Gastroesophageal sphincter (tissue), 4 donors: ENCODE data around the gene BLVRA. TPM values are rescaled to one million over a fixed set of nuclear protein-coding genes. Genes with fewer than 3 reads are reported as not detected.
A peak's percentile ranks its signal among the peaks of the same experiment; 100 is the strongest.
"Not testable (repeated sequence)": the region's sequence is repeated elsewhere in the genome, so short reads cannot be mapped to it uniquely, and the experiment has no call there.

ENCODE experiments used
- ATAC-seq: fragments of 150-250 bp; one replicate; pipeline ENCODE4 v1.9.1; 2016; ENCODE audit warnings: mild to moderate bottlenecking, moderate library complexity
- H3K27ac ChIP-seq, 4 donors: fragments of 200-600 bp; sonication (generic) in 3 of 4; 1 replicate in 3 of 4; 2 replicates in 1 of 4; pipeline ENCODE4 v1.5.1; 2016 to 2019
- H3K27me3 ChIP-seq: fragments of 200-600 bp; sonication (generic); one replicate; pipeline ENCODE4 v1.5.1; 2019
- H3K36me3 ChIP-seq, 2 donors: fragments of 200-600 bp; sonication (generic); one replicate each; pipeline ENCODE4 v1.5.1; 2019; ENCODE audit warnings: control low read depth in 1 of 2
- H3K4me1 ChIP-seq, 3 donors: fragments of 200-600 bp; sonication (generic); 1 replicate in 2 of 3; 2 replicates in 1 of 3; pipeline ENCODE4 v1.5.1; 2016 to 2019; ENCODE audit warnings: control low read depth in 2 of 3
- H3K4me3 ChIP-seq, 2 donors: fragments of 200-600 bp; sonication (generic); one replicate each; pipeline ENCODE4 v1.5.1; 2019; ENCODE audit warnings: mild to moderate bottlenecking in 1 of 2, moderate library complexity in 1 of 2
- H3K9me3 ChIP-seq, 3 donors: fragments of 200-600 bp; sonication (generic); one replicate each; pipeline ENCODE4 v1.5.1; 2017 to 2019; ENCODE audit warnings: control low read depth in 2 of 3
- EP300 ChIP-seq: sonication (generic); formaldehyde crosslinking; IDR thresholded peaks from one replicate; pipeline ENCODE4 v1.6.1; 2017; ENCODE audit warnings: antibody characterized with exemption, mild to moderate bottlenecking
- POLR2A ChIP-seq, 2 donors: fragments of 450-650 bp; IDR thresholded peaks; one replicate each; pipeline ENCODE4 v1.6.1; 2017; ENCODE audit warnings: antibody characterized with exemption in 2 of 2, mild to moderate bottlenecking in 2 of 2, moderate library complexity in 1 of 2
- POLR2AphosphoS5 ChIP-seq: sonication (generic); formaldehyde crosslinking; IDR thresholded peaks from one replicate; pipeline ENCODE4 v1.6.1; 2017; ENCODE audit warnings: antibody characterized with exemption
- WGBS, 2 donors: methylation state at CpG; one replicate each; pipeline ENCODE4 v1.1.5; 2018; ENCODE audit warnings: low coverage in 1 of 2; 5-methylcytosine and 5-hydroxymethylcytosine counted together
- total RNA-seq, 4 donors: library from RNA; depleted of rRNA; stranded (reverse); fragments of >200 nt; gene quantifications; one replicate each; pipeline ENCODE4 v1.1.0, GENCODE V29; 2016
- TF ChIP-seq, protein P1 (sequence below), 4 experiments: fragments of 200-600 bp in 2 of 4; fragments of 450-650 bp in 2 of 4; sonication (generic) in 1 of 4; IDR thresholded peaks; one replicate each; pipeline ENCODE4 v1.5.1; 2017 to 2019; ENCODE audit warnings: antibody characterized with exemption in 4 of 4, mild to moderate bottlenecking in 2 of 4, moderate library complexity in 2 of 4

BLVRA gene
- total RNA-seq, 4 donors from 2014 or later: 65.6 to 113 (median 92.6) TPM

DNA sequence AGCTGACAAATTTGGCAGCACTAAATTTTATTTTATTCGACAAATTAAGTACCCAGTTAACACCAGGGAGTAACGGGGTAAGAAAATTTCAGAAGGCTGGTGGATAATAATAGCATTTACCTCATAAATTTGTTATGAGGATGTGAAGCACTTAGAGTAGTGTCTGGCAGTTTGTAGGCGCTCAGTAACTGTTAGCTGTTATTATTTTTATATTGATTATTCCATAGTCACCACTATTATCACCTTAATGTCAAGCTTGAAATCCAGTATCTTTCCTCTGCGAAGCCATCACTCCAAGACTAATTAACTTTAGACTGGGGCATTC is 28.6 kb upstream of the BLVRA start:
- Histone ChIP-seq H3K36me3 (no peaks in the 10 kb centered on the region), H3K27ac (peak overlapping the region; percentile 71 to 90 (median 86)), H3K9me3 (no peaks in the 10 kb centered on the region), H3K27me3 (no peaks in the 10 kb centered on the region), H3K4me1 (peaks cover 0 to 49% (median 5%) of the 10 kb centered on the region in 3 donors), H3K4me3 (peak overlapping the region; percentile 47 to 59)
- no peak for TF ChIP-seq EP300
- TF ChIP-seq, protein P1, sequence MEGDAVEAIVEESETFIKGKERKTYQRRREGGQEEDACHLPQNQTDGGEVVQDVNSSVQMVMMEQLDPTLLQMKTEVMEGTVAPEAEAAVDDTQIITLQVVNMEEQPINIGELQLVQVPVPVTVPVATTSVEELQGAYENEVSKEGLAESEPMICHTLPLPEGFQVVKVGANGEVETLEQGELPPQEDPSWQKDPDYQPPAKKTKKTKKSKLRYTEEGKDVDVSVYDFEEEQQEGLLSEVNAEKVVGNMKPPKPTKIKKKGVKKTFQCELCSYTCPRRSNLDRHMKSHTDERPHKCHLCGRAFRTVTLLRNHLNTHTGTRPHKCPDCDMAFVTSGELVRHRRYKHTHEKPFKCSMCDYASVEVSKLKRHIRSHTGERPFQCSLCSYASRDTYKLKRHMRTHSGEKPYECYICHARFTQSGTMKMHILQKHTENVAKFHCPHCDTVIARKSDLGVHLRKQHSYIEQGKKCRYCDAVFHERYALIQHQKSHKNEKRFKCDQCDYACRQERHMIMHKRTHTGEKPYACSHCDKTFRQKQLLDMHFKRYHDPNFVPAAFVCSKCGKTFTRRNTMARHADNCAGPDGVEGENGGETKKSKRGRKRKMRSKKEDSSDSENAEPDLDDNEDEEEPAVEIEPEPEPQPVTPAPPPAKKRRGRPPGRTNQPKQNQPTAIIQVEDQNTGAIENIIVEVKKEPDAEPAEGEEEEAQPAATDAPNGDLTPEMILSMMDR (IDR thresholded peaks at IDR 0.05): no peak
- 20 to 27% methylated on average over 4 of the region's 4 CpGs for WGBS, 2 donors
- ATAC-seq: peak; percentile 35

DNA sequence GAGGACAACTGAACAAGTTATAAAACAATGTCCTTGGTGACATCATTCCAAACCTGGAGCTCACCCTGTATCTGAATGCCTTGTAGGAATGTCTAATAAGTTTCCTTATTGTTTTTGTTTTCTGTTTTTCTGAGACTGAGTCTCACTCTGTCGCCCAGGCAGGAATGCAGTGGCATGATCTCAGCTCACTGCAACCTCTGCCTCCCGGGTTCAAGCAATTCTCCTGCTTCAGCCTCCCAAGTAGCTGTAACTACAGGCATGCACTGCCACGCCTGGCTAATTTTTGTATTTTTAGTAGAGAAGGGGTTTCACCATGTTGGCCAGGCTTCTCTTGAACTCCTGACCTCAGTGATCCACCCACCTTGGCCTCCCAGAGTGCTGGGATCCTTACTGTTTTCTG is 27.0 kb upstream of the BLVRA start:
- WGBS, 2 donors: 88% methylated on average over 3 of the region's 3 CpGs; no CpG with 5 or more reads in 1 of the 2 donors
- peaks cover 0 to 33% (median 5%) of the 10 kb centered on the region in 3 donors for H3K4me1 ChIP-seq
- not testable (repeated sequence) for H3K4me3 ChIP-seq, ATAC-seq, H3K27ac ChIP-seq, H3K36me3 ChIP-seq, H3K9me3 ChIP-seq, H3K27me3 ChIP-seq

DNA sequence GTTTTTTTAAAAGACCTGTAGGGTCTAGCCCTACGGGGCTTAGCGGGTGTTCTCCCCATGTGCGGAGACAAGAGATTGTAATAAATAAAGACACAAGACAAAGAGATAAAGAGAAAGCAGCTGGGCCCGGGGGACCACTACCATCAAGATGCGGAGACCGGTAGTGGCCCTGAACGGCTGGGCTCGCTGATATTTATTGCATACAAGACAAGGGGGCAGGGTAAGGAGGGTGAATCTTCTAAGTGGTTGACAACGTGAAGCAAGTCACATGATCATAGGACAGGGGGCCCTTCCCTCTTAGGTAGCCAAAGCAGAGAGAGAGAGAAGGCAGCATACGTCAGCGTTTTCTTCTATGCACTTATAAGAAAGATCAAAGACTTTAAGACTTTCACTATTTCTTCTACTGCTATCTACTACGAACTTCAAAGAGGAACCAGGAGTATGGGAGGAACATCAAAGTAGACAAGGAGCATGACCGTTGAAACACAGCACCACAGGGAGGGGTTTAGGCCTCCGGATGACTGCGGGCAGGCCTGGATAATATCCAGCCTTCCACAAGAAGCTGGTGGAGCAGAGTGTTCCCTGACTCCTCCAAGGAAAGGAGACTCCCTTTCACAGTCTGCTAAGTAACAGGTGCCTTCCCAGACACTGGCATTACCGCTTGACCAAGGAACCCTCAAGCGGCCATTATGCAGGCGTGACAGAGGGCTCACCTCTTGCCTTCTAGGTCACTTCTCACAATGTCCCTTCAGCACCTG is 23.7 kb upstream of the BLVRA start:
- not testable (repeated sequence) for ATAC-seq, H3K27me3 ChIP-seq, H3K4me3 ChIP-seq, H3K36me3 ChIP-seq, H3K4me1 ChIP-seq, H3K27ac ChIP-seq, H3K9me3 ChIP-seq
- 67 to 70% methylated on average over 11 to 18 of the region's 18 CpGs for WGBS, 2 donors

DNA sequence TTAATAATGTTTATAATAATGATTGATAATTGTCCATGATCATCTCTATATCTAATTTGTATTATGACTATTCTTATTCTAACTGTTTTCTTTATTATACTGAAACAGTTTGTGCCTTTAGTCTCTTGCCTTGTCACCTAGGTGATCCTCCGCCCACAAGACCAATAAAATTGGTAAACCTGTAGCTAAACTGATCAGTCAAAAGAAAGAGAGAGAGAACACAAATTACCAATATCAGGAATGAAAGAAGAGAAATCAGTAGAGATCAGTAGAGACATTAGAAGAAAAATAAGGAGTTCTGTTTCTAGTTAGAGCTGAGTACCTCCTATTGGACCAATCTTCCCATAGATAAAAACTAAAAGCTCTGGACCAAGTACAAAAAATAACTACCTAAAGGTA is 23.1 kb upstream of the BLVRA start:
- TF ChIP-seq EP300: no peak
- TF ChIP-seq, protein P1 (IDR thresholded peaks at IDR 0.05): no peak
- TF ChIP-seq POLR2AphosphoS5: no peak
- TF ChIP-seq POLR2A (IDR thresholded peaks at IDR 0.05): no peak
- H3K27ac ChIP-seq: no peak overlapping the region
- 83 to 100% methylated on average over 1 of the region's 1 CpG for WGBS, 2 donors

DNA sequence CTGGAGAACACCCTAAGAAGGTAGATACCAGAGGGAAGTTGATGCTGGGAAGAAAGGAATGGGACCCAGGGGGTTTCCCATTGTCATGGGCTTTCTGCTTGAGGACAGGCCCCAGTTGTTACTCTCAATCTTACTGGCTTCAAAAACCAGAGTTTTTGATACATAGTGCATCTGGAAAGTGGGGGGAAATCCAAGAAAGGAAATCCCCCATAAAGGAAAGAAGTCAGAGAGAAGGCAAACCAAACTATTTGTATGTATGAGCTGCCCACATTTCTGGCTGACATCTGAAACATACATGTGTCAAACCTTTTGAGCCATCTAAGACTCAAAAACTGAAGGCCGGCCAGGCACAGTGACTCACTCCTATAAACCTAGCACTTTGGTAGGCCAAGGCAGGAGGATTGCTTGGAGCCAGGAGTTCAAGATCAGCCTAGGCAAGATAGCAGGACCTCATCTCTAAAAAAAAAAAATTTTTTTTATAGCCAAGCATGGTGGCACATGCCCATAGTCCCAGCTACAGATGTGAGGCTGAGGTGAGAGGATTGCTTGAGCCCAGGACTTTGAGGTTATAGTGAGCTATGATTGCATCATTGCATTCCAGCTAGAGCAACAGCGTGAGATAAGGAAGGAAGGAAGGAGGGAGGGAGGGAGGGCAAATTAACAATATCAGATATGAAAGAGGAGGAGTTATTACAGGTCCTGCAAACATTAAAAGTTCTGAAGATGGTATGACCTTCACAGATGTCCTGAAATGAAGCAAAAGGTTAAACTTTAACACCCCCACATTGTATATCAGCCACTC is 22.5 kb upstream of the BLVRA start:
- Histone ChIP-seq H3K4me1 (no peaks in the 10 kb centered on the region), H3K9me3 (no peaks in the 10 kb centered on the region), H3K27ac (no peak overlapping the region), H3K27me3 (no peaks in the 10 kb centered on the region), H3K36me3 (no peaks in the 10 kb centered on the region), H3K4me3 (no peak overlapping the region)
- TF ChIP-seq EP300 (no peak), POLR2AphosphoS5 (no peak)
- TF ChIP-seq, protein P1 (IDR thresholded peaks at IDR 0.05): no peak
- ATAC-seq: no peak
- WGBS, 2 donors: 21 to 100% methylated on average over 1 of the region's 2 CpGs

More for the DNA sequence above, 23.1 kb upstream of the BLVRA start:
- Histone ChIP-seq H3K36me3 (no peaks in the 10 kb centered on the region), H3K4me1 (peaks cover 0 to 2% (median 0%) of the 10 kb centered on the region in 3 donors), H3K9me3 (no peaks in the 10 kb centered on the region), H3K4me3 (no peak overlapping the region), H3K27me3 (no peaks in the 10 kb centered on the region)
- no peak for ATAC-seq
